Osteocyte (in vitro differentiated cells): ENCODE data around the gene LRSAM1. TPM values are rescaled to one million over a fixed set of nuclear protein-coding genes. Genes with fewer than 3 reads are reported as not detected.

ENCODE experiments used
- DNase-seq: peaks from one replicate; pipeline ENCODE4 v3.0.0; 2021; ENCODE audit warnings: mixed read lengths; ENCODE audit not compliant: unreplicated experiment; ENCODE audit errors: extremely low spot score
- H3K27ac Mint-ChIP-seq: one replicate; pipeline ENCODE4 v1.8.0; 2021; ENCODE audit warnings: mild to moderate bottlenecking, mixed read lengths; ENCODE audit not compliant: unreplicated experiment
- H3K27me3 Mint-ChIP-seq: one replicate; pipeline ENCODE4 v1.8.0; 2021; ENCODE audit warnings: mixed read lengths; ENCODE audit not compliant: unreplicated experiment
- H3K36me3 Mint-ChIP-seq: one replicate; pipeline ENCODE4 v1.8.0; 2021; ENCODE audit warnings: mixed read lengths; ENCODE audit not compliant: unreplicated experiment
- H3K4me1 Mint-ChIP-seq: one replicate; pipeline ENCODE4 v1.8.0; 2021; ENCODE audit warnings: mixed read lengths; ENCODE audit not compliant: unreplicated experiment
- H3K4me3 Mint-ChIP-seq: one replicate; pipeline ENCODE4 v1.8.0; 2021; ENCODE audit warnings: mild to moderate bottlenecking, moderate library complexity, mixed read lengths; ENCODE audit not compliant: unreplicated experiment
- H3K9me3 Mint-ChIP-seq: one replicate; pipeline ENCODE4 v1.8.0; 2021; ENCODE audit warnings: mixed read lengths; ENCODE audit not compliant: unreplicated experiment
- CTCF ChIP-seq: fragments of 200-600 bp; sonication (generic); IDR thresholded peaks from 2 replicates; pipeline ENCODE4 v1.5.0; 2021; ENCODE audit warnings: antibody characterized with exemption, mild to moderate bottlenecking, moderate library complexity
- total RNA-seq: library from RNA; stranded (reverse); gene quantifications from 2 replicates; pipeline ENCODE4 v1.2.1, GENCODE V29; 2021

LRSAM1 gene
- total RNA-seq, 1 donor from 2014 or later = 26.0 TPM

- H3K4me3 Mint-ChIP-seq = no peak overlapping the region
These were observed 79.1 kb downstream of the LRSAM1 start for GRCh38 chr9:127530206-127530941.

GRCh38 chr9:127531676-127532075 is 80.4 kb downstream of the LRSAM1 start:
- Mint-ChIP-seq H3K4me1 (peaks cover 51% of the 10 kb centered on the region), H3K4me3 (no peak overlapping the region), H3K27ac (peak overlapping the region; percentile 62), H3K36me3 (peaks cover 35% of the 10 kb centered on the region), H3K27me3 (no peaks in the 10 kb centered on the region), H3K9me3 (no peaks in the 10 kb centered on the region)
- no peak for DNase-seq
- no peak for TF ChIP-seq CTCF

More at GRCh38 chr9:127530206-127530941, 79.1 kb downstream of the LRSAM1 start:
- TF ChIP-seq CTCF = no peak
- no peak for DNase-seq
- peaks cover 45% of the 10 kb centered on the region for H3K4me1 Mint-ChIP-seq
- H3K27ac Mint-ChIP-seq = no peak overlapping the region
- peaks cover 39% of the 10 kb centered on the region for H3K36me3 Mint-ChIP-seq
- H3K27me3 Mint-ChIP-seq = no peaks in the 10 kb centered on the region
- H3K9me3 Mint-ChIP-seq = no peaks in the 10 kb centered on the region

GRCh38 chr9:127534250-127534906 is 83.1 kb downstream of the LRSAM1 start:
- DNase-seq = no peak
- H3K27ac Mint-ChIP-seq = peak overlapping the region; percentile 79
- no peak overlapping the region for H3K4me3 Mint-ChIP-seq
- H3K27me3 Mint-ChIP-seq = no peaks in the 10 kb centered on the region
- H3K9me3 Mint-ChIP-seq = no peaks in the 10 kb centered on the region
- peaks cover 62% of the 10 kb centered on the region for H3K4me1 Mint-ChIP-seq
- peaks cover 24% of the 10 kb centered on the region for H3K36me3 Mint-ChIP-seq
- no peak for TF ChIP-seq CTCF

GRCh38 chr9:127534931-127535330 is 83.6 kb downstream of the LRSAM1 start:
- peak overlapping the region; percentile 86 for H3K27ac Mint-ChIP-seq
- no peak for DNase-seq
- H3K27me3 Mint-ChIP-seq = no peaks in the 10 kb centered on the region
- TF ChIP-seq CTCF = no peak
- H3K9me3 Mint-ChIP-seq = no peaks in the 10 kb centered on the region
- H3K4me3 Mint-ChIP-seq = no peak overlapping the region
- peaks cover 22% of the 10 kb centered on the region for H3K36me3 Mint-ChIP-seq
- H3K4me1 Mint-ChIP-seq = peaks cover 66% of the 10 kb centered on the region

- H3K4me3 Mint-ChIP-seq = no peak overlapping the region
- TF ChIP-seq CTCF = no peak
- no peak for DNase-seq
- H3K27me3 Mint-ChIP-seq = no peaks in the 10 kb centered on the region
- H3K4me1 Mint-ChIP-seq = peaks cover 70% of the 10 kb centered on the region
- H3K36me3 Mint-ChIP-seq = peaks cover 17% of the 10 kb centered on the region
- H3K27ac Mint-ChIP-seq = peak overlapping the region; percentile 86
- no peaks in the 10 kb centered on the region for H3K9me3 Mint-ChIP-seq
These were observed 84.1 kb downstream of the LRSAM1 start for GRCh38 chr9:127535396-127535795.
